Right renal cortex interstitium (tissue), 3 donors: ENCODE results near the gene ONECUT3. TPM values are rescaled to one million over a fixed set of nuclear protein-coding genes. Genes with fewer than 3 reads are reported as not detected.

ENCODE experiments used
- DNase-seq, 3 donors: peaks; one replicate each; pipeline ENCODE4 v3.0.0-alpha.2; 2013; ENCODE audit warnings: low read depth in 3 of 3, low spot score in 2 of 3
- polyA plus RNA-seq, 3 donors: library from polyadenylated mRNA; unstranded; fragments of 120-200 nt; gene quantifications; one replicate each; pipeline ENCODE4 v1.2.1, GENCODE V29; 2013; ENCODE audit not compliant: insufficient read length in 3 of 3

The ONECUT3 gene
- polyA plus RNA-seq, 3 donors: 0.01 TPM; not detected in 2

DNA sequence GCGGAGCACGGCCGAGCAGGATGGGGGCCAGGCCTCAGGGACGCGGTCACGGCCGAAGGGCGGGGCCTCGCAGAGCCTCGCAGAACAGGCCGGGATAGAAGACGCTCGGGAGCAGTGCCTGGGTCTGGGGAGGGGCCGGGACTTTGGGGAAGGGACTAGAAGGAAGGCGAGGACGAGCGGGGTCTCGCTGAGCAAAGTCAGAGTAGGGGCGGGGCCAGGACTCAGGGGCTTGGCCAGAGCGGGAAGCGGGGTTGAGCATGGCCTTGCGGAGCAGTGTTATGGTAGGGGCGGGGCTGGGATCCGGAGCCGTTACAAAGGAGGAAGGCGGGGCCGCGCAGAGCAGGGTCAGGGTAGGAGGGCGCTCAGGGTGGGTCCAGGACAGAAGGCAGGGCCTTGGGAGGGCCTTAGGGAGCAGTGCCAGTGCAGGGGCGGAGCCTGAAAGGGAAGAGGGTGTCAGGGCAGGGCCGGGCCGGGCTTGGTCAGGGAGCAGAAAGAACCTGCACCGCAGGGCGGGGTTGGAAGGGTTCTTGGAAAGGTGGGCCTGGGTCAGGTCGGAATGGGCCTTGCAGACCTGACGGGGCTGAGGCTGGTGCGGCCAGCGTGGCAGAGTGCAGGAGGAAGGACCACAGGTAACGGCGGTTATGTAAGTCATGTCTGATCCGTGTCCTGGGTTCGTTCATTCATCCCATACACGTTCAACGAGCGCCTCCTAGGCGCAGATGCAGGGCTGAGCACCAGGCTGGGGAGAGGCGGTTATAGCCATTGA lies 59.3 kb downstream of the ONECUT3 start:
- peak in 1 of 3 donors; percentile 57 for DNase-seq

DNA sequence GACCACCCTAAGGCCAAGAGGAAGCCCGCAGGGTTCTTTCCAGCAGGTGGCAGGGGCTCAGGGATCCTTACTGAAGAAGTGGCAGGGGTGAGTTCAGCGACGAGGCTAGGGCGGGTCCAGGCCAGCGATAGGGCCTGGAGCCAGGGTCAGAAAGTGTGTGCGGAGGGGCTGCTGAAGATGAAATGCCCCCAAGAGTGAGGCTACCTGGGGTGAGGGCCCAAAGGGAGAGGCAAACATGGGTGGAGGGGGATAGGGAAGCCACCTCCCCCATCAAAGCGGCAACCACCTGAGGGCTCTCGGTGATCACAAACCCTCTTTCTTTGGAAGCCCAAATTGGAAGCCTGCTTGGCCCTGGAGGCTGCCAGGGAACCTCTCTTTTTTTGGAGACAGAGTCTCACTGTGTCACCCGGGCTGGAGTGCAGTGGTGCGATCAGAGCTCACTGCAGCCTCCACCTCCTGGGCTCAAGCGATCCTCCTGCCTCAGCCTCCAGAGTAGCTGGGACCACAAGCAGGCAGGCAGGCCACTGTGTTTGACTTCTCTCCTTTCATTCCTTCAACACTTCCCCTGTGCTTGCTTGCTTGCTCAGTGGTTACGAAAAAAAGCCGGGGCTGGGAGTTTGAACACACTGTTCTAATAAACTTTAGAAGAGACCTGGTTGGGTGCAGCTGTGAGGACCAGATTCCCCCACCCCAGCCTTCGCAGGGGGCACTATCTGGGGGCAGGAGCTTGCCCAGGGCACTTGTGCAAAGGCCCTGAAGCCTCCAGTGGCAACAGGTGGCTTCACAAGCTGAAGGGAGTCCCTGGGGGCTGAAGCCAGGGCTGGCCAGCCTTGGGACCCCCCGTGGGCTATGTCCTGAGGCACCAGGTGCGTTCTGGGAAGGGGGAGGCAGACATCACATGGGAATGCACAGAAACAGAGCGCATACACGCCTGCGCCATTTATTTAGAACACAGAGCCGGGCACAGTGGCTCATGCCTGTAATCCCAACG lies 60.2 kb downstream of the ONECUT3 start:
- no peak for DNase-seq

DNA sequence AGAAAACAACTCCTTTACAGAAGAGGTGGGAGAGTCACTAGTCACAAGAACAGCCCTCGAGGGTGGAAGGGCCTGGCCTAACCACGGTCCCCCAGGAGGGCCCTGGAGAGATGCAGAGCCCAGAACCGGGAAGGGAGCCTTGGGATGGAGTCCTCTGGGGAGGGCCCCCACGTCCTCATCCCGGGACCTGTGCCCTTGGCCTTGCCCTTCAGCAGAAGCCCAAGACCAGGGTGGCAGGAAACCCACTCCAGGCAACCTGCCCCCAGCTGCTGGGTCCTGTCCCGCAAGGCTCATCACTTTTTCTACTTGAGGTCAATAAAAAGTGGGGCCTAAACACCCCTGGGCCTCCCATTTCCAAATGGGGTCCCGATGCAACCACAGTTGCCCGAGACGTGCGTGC lies 61.1 kb downstream of the ONECUT3 start:
- DNase-seq: no peak

DNA sequence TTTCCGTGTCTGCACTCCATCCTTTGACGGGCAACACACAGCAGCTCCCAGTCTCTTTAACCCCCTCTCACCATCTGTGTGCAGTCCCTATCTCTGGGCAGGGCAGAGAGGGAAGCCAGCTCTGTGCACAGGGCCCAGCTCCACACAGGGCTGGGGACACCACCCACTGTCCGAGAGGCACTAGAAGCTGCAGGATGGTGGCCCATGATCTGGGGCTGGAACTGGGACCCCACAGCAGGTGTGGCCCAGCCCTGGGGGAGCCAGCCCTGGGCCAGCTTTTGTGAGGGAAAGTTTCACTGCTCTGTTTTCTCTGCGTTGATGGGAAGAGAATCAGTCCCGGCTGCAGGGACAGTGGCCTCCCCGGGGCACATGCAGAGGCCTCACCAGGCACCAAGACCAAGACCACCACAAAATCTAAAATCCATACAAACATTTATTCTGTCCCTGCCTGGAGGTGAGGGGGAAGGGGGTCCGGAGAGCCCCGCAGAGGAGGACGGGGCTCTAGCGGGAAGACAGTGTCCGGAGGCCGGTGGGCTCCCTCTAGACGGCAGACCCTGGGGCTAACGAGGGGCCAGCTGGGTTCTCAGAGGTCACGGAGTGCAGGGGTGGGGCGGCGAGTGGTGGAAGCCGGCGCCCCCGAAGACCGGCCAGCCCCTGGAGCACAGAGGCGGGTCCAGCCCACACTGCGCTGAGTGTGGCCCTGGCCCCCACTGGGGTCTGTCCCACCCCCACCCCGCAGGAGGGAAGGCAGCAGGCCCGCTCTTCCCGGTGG lies 61.7 kb downstream of the ONECUT3 start:
- no peak for DNase-seq

DNA sequence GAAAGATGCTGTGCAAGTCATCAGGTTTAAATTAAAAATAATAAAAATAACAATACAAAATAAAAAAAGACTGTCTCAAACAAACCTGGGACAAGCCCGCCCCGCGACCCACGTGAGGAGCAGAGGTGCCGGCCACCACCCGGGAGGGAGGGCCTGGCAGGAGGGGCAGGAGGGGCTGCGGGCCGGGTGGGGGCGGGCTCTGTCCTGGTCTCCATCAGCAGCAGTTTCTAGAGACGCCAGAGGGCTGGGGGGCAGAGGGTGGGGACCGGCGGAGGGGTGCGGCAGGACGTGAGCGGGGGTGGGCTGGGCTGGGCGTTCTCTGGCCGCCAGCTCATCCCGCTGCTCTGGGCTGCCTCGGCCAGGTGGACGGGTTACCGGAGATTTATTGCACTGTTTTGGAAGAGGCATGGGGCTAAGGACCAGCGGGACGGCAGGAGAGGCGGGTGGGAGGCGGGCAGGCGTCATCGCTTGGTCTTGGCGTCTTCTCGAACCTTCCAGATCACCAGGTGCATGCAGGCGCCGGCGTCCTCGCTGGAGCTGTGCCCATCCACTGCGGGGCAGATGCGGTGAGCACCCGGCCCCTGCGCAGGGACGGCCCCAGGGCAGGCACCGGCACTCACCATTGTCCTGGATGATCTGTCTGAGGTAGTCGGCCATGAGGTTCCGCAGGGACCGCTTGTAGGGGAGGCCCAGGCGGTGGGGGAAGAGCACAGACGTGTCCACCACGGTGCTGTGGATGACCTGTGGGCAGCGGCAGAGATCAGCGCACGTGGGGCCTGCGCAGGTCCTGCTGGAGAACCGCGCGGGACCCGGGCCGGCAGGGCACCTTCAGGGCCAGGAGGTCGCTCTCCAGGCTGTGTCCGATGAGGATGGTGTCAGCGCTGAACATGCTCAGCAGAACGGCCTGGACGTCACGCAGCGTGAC lies 62.6 kb downstream of the ONECUT3 start:
- no peak for DNase-seq

DNA sequence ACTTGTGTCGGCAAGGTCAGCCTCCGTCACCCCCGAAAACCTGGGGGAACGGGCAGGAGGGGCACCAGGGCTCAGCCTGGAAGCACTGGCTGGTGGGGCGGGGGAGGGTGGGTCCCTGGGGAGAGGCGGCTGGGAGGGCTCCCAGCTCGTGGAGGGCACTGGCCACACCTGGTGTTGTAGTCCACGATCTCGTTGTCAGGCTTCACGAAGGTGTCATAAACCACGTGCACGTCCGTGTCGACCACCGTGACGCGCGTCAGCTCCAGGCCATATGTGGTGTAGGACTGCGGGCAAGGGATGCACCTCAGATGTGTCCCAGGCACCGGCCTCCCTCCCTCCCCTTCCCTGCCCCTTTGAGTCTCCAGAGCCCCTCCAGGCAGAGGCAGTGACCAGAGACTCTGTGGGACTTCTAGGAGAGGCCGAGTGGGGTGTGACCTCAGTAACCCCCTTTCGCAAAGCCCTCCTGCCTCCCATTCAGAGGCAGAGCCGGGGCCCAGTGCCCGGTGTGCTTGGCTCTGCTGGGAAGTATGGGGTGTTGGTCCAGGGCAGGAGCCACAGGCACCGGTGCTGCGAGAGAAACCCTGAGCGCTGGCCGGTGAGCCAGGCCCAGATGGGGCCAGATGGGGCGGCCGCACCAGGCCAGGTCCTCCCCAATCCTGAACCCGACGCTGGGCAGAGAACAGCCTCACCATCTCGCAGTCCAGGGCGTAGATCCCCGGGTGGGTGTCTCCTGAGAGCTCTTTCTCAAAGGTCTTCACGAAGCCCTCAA lies 63.4 kb downstream of the ONECUT3 start:
- DNase-seq: no peak

DNA sequence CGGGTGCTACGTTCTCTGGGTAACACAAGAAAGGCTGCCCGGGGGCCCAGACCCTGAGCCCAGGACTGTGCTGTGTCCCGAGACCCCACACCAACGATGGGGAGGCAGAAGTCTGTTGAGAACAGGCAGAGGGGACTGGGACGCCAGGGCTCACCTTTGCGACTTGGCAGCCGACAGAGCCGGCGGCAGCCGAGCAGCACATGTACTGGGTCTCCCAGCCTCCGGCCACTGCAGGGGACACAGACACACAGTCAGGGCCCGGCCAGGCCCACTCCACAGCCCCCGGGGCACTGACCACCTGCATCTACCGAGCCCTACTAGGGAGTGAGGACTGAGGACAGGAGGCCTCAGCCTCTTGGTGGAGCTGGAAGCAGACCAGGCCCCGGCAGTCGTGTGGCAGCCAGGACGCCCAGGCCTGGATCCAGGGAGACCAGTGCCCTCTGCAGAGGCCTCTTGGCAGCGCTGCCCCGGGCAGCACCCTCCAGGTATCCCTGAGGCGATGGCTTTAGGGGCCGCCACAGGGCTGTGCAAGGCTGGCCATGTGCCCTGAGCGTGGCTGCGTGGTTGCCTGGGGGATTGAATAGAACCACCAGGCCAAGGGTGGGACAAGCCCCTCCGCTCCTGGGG lies 64.4 kb downstream of the ONECUT3 start:
- no peak for DNase-seq

DNA sequence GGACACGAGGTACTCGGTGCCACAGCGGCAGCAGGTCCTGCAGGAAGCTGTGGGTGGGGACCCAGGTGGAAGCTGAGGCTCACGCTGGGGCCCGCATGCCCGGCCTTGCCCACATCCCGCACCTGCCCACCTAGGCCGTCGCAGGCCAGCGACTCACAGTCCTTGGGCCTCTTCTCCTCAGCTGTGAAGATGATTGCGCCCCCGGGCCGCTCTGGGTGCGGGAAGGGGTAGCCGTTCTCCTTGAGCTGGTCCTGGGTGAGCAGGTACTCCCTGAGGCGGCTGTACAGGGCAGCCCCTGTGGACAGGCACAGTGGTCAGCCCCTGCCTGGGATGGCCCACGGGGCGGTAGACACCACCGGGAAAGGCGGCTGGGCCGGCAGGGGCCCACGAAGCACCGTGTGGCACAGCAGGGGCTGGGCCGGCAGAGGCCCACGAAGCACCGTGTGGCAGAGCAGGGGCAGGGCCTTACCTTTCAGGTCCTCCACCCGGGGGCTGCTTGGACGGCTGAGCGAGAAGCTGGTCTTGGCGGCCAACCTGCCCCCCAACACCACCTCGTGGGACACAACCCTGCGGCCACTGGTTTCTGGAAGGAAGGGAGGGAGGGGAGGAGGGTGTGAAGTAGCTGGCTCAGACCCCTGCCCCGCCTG lies 65.4 kb downstream of the ONECUT3 start:
- no peak for DNase-seq

DNA sequence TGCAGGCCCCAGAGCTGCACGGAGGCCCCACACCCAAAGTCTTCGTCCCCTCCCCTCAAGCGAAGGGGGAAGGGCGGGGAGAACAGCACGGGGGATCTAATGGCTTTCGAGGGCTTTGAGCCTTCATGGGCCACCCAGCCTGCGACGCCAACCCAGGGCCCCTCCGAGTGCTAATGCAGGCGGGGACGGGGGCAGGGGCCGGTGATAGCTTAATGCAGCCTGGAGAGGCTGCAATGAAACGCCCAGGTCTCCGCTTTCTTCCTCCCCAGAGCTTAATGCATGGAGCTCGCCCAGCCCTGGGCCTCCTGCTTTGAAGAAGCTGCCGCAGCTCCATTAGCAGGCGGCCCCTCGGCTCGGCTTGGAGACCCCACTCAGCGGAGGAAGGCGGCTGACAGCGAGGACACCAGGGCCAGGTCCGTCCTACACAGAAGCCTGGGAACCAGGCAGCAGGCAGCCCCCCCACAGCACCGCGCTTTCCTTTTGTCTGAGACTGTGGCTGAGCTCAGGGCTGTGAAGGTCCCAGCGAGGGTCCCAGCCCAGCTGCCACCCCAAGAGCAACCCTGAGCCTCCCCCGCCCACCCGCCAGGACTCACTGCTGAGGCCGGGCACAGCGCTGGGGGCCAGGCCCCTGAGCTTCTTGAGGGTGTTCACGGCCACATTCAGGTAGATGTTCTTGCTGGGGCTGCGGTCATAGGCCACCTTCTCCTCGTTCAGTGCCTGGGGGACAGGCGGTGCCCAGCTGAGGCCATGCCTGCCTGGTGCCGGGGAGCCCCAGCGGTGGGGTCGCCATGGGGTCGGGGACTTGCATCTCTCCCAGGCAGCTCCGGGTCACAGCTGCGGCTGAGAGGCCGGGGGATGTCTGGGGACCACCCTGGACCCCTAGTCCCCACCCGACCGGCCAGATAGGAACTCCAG lies 66.3 kb downstream of the ONECUT3 start:
- no peak for DNase-seq

DNA sequence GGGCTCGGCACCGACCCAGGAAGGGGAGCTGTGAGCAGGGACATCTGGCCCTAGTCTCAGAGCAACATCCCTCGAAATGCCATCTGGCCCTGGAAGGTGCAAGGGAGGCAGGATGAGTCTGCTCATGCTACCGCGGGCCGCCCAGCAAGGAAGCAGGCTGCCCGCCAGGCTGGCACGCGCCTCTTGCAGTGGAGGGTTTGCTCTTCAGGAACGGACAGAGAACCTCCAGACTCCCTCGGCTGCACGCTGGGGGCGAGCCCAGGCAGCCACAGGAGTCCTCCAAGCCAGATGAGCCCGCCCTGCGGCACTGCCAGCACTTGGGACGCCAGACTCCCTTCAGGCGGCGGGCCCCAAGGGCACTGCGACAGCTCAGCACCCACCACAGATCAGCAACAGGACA lies 68.9 kb downstream of the ONECUT3 start:
- DNase-seq: no peak

DNA sequence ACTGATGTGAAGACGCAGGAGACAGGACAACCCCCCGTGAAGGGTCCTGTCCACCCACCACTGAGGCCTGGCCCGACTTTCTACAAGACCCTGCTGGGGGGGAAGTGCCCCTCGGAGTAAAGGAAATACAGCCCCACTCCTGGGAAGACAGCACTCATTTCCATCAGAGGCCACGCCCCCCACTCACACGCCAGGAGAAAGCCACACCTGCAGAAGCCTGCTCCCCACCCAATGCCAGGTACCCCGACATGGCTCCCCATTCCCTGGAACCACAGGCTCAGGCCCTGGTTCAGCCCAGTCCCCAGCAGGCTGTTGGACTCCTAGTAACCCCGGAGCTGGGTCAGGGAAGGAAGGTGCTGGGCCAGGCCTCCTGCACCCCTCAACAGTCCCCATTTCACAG lies 69.7 kb downstream of the ONECUT3 start:
- no peak for DNase-seq

DNA sequence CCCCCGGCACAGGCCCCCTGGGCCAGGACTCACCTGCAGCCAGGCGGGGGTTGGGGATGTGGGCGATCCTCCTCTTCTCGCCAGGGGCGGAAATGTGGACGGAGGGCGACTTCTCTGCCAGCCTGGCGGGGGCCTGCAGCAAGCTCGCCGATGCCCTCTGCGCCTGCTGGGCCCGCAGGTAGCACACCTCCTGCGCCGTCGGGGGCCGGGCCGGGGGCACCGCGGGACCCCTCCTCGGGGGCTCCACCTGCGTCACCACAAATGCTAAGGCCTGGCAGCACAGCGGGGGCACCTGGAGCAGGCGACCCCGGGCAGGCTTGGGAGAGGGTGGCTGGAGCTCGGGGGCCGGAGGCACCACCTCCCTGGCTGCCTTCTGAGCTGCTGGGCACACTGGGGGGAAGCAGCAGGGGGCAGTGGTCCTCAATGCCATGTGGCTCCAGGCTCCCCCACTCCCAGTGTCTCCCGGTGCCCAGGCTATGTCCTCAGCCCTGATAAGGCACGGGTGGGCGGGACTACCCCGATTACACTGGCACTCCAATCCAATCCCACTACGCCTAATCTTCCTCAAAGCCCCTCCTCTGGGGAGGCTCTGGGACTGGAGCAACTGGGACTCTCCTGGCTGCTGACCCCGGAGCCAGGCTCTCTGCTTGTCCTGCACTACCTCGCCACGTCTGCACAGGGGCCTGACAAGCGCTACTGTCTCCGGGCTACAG lies 70.4 kb downstream of the ONECUT3 start:
- no peak for DNase-seq

DNA sequence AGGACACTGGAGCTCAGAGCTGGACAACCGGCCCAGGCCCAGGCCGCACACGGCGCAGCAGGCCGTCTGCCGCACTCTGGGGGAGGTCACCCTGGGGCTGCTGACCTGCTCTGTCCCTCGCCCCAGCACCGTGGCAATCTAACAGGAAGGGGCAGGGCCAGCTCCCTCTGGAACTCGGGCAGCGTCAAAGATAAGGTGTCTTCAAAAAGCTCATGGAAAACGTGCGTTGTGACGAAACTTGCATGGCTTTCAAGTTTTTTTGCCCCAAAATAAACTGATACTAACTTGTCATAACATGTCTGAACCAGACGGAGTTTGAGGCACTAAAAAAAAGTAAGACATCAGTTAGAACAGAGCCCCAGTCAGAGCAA lies 70.9 kb downstream of the ONECUT3 start:
- DNase-seq: no peak

DNA sequence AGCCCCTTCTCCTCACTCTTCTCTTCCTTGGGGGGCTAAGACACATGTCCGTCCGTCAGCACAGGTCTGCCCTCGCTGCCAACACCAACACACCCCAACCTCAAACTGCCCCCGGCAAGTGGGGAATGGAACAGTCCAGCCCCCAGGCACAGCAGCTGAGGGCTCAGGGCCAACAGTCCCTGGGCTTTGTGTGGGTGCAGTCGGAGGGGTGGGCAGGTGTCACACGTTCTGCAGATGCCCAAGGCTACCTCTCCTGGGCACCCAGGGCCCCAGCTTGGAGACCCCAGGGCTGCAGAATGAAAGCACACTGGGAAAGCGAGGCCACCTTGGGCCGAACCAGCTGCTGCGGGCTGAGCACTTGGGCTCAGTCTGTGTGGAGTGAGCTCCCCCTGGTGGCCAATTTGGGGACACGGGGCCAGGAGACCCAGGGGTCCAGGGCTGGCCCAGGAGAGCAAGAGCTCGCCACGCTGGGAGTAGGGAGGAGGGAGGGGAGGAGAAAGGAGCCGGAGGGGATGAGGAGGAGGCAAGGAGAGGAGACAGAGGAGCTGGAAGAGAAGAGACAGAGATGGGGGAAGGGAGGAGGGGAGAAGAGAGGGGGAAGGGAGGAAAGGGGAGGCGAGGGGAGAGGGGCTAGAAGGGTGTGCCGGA lies 72.7 kb downstream of the ONECUT3 start:
- DNase-seq: peak; percentile 52 to 67 (median 65)

DNA sequence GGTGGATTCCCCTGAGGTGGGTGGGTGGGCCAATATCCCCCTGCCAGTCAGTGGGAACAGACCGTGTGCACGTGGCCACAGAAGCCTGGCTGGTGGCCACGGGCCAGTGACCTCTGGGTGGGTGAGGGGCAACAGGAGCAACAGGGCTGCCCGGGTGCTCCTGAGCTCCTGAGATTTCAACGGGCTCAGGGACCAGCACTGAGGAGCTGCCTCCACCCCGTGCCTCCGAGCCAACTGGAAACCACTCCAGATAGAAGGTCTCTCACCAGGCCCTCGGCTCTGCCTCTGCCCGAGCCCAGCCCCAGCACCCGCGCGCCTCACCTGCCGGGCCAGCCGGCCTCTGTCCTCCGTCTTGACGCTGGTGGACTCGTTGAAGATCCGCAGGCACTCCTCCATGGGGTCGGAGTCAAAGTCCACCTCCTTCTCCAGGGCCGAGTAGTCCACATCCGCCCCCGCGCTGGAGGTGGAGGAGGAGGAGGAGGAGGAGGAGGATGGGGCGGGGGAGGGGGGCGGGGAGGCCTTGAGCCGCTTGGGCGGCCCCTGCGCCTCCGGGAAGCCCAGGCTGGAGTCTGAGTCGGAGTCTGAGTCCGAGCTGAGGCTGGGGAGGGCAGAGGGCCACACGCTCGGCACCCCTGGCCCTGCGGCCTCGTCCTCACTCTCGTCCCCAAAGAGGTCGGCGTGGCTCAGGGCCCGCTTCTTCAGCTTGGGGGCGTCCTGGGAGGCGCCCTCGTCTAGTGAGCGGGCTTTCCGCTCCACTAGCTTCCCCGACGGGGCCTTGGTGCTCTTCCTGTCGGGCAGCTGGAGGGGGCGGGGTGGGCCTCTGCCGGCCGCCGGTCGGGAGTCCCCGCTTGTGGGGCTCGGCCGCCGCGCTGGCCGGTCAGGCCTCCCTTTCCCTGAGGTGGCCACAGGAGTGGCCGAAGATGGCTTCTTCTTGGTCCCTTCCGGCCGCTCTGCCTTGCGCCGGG lies 73.5 kb downstream of the ONECUT3 start:
- DNase-seq: peak in 2 of 3 donors; percentile 46 to 49
